Fibroblast of upper back skin (primary cell): ENCODE data around the gene MPDU1.

ENCODE experiments used
- DNase-seq: peaks from one replicate; pipeline ENCODE4 v3.0.0-alpha.2; 2013

Gene MPDU1

GRCh38 chr17:7583253-7584109 lies at the start of gene MPDU1:
MPDU1 (plus strand) TSS chr17:7583852; CDS start chr17:7583863, 11 bp downstream.
- DNase-seq, result peak; percentile 98

GRCh38 chr17:7538050-7538449 lies 45.6 kb upstream of the MPDU1 start:
- no peak for DNase-seq

- DNase-seq, result peak; percentile 48
Observed at GRCh38 chr17:7538891-7539545, 44.6 kb upstream of the MPDU1 start.

- no peak for DNase-seq
Observed at GRCh38 chr17:7541074-7541621, 42.5 kb upstream of the MPDU1 start.

- DNase-seq, result no peak
Observed at GRCh38 chr17:7544911-7545310, 38.7 kb upstream of the MPDU1 start.

GRCh38 chr17:7548585-7549400 lies 34.9 kb upstream of the MPDU1 start, which contains the start of gene TNFSF12:
TNFSF12 (plus strand) TSS chr17:7549058; CDS start chr17:7549154, 96 bp downstream.
- DNase-seq, result peak; percentile 28

- no peak for DNase-seq
Observed at GRCh38 chr17:7549401-7550055, 34.1 kb upstream of the MPDU1 start.

GRCh38 chr17:7550344-7550743 lies 33.3 kb upstream of the MPDU1 start:
- no peak for DNase-seq

- DNase-seq, result no peak
Observed at GRCh38 chr17:7551396-7551795, 32.3 kb upstream of the MPDU1 start.

- no peak for DNase-seq
Observed at GRCh38 chr17:7552621-7553051, 31.0 kb upstream of the MPDU1 start.

GRCh38 chr17:7553356-7553755 lies 30.3 kb upstream of the MPDU1 start:
- DNase-seq, result no peak

GRCh38 chr17:7555320-7555948 lies 28.2 kb upstream of the MPDU1 start:
- DNase-seq, result no peak

- DNase-seq, result no peak
Observed at GRCh38 chr17:7556627-7557026, 27.0 kb upstream of the MPDU1 start.

- DNase-seq, result no peak
Observed at GRCh38 chr17:7557147-7557764, 26.4 kb upstream of the MPDU1 start.

GRCh38 chr17:7557775-7558543 lies 25.7 kb upstream of the MPDU1 start:
- DNase-seq, result peak; percentile 57

- DNase-seq, result no peak
Observed at GRCh38 chr17:7558544-7559319, 24.9 kb upstream of the MPDU1 start, which contains the start of gene TNFSF13. TNFSF13 (plus strand) TSS chr17:7558750; CDS start chr17:7559040, 290 bp downstream.

GRCh38 chr17:7559320-7560171 lies 24.1 kb upstream of the MPDU1 start:
- DNase-seq, result no peak

GRCh38 chr17:7560172-7561027 lies 23.3 kb upstream of the MPDU1 start:
- DNase-seq, result peak; percentile 57
